Kidney capillary endothelial cell (primary cell): ENCODE data around the gene DTX4.

ENCODE experiments used
- DNase-seq: peaks from one replicate; pipeline ENCODE4 v3.0.0-alpha.2; 2018; ENCODE audit warnings: low spot score

DTX4 gene

GRCh38 chr11:59173080-59173963, 1.4 kb downstream of the DTX4 start:
- no peak for DNase-seq

DNA sequence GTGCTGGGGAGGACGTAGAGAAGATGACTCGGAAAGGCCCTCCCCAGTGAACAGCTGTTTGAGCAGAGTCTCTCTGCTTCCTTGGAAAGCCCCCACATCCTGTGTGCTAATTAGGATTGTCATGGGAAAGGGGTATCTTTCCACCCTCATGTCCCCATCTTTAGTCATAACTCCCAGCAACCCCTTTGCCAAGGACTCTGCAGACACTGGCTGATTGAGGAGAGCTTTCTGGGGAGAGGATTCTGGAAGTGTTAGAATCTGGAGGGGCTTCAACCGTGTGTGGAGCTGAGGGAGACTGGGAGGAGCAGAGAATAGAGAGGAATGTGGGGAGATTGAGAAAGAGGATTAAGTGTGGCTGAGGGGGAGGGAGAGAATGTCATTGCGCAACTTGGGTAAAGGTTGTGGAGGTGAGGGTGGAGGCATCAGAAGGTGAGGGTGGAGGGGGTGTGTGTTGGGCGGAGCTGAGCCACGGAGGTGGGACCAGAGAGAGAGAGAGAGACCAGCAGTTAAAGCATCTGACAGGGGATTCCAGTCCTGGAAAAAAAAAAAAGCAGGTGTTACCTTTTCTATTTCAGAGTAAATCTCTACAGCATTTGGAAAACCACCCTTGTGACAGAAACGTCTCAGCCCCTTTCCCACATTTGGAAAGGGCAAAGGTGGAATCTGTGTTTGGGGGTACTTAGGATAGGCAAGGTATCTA, 2.2 kb downstream of the DTX4 start:
- no peak for DNase-seq

DNA sequence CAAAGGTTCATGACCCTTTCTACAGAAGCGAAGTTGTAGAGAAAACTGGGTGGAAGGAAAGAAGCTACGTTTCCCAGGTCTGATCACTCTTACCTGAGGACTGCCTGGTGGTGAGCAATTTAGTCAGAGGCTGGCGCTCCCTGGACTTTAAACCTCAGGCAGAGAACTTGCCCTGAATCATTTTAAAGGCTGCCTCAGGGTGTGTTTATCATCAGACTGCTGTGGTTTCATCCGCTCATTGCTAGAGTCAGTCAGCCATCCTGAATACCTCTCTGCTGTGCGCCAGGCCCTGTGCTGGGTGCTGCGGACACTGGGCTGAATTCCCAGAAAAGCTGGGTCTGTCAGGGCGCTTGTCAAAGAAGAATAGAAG, 2.7 kb downstream of the DTX4 start:
- DNase-seq = no peak

- no peak for DNase-seq
Measured at GRCh38 chr11:59175091-59175501, 3.2 kb downstream of the DTX4 start.

DNA sequence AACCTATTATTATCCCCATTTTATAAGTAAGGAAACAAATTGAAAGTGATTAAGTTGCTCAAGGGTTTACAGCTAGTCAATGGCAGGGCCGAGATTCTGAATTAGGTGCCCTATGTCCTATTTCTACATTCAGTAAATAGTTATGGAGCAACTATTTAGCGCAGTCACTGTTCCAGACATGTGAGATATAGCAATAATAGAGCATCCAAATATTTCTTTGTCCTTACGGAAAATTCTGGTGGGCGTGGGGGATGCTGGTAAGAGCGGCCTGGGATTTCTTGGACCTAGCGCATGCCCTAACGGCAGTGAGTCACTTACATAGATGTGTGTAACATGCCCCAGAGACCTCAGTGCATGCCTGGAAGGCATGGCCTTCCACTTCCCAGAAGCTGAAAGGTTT, 4.4 kb downstream of the DTX4 start:
- DNase-seq = no peak

DNA sequence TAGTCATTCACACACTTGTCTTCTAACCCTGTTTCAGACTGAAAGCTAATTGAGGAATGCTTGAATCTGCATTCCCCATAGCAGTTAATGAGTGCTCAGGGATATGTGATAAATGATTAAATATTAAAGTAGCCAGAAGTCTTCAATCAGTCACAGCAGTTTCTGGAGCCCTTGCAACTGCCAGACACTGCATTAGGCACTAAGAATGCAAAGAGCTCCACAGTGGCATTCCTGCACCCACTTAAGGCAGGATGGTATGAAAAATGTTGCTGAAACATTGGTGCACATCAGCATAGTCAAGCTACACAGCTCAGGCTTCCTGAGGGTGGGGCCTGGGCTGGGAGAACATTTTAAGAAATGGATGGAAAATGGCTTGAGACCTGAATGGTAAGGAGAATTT, 6.5 kb downstream of the DTX4 start:
- DNase-seq = no peak

DNA sequence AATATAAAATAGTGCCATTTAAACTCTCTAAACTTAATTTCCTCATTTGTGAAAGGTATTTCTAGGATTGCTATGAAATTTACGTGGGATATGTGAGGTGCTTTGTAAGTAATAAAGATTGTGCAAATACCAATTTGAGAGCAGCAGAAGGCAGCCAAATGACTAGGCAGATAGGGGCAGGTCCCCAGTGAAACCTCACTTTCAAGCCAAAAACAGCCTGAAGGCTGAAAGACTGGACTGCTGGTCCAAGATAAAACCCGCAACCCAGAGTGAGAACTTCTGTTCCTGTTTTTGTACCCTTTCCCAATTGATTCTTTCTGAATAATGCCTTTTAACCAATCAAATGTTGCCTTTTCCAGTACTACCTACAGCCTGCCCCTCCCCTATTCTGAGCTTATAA, 7.2 kb downstream of the DTX4 start:
- no peak for DNase-seq

DNA sequence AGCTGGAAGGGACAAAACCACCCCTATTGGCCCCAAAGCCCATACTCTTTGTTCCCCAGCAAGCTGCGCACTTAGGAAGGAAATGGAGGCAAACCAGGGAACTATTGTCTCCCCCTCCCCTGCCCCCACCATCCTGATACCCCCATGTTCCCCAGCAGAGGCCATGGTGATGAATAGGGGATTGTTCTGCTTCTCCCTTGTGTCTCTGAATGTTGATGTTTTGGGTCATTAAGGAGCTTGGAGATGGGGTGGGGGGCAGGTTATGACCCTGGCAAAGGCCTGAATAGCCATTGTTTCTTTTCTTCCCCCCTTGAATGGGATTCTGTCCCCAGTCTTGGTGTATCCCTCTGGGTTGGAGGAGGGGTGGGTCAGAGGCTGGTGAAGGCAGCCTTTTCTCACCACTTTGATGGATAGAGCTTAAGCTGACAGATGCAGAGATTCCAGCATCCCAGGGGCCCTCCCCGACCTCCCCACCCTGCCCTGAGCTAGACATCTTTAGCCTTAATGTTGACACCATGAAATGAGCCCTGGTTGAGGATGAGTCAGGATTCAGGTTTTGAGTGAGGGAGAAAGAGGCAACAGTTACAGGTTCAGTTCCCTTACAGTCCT, 8.3 kb downstream of the DTX4 start:
- no peak for DNase-seq

DNA sequence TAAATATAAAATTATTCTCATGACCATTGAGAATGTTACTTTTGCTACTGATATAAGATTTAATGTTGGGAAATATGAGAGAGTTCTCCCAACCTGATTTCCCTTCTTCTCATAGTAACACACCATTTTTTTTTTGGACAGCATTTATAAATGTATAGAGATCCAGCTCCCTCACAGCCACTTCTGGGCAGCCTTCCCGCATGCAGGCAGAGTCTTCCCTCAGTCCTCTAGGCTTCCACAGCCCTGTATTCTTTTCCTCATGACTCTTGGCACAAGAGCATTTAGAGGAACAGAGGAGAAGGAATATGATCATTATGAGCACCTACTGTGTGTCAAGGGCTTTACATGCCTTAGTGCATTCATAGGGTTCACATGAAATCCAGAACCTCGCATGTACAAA, 9.0 kb downstream of the DTX4 start:
- no peak for DNase-seq

- no peak for DNase-seq
Measured at GRCh38 chr11:59181746-59182456, 10.0 kb downstream of the DTX4 start.

DNA sequence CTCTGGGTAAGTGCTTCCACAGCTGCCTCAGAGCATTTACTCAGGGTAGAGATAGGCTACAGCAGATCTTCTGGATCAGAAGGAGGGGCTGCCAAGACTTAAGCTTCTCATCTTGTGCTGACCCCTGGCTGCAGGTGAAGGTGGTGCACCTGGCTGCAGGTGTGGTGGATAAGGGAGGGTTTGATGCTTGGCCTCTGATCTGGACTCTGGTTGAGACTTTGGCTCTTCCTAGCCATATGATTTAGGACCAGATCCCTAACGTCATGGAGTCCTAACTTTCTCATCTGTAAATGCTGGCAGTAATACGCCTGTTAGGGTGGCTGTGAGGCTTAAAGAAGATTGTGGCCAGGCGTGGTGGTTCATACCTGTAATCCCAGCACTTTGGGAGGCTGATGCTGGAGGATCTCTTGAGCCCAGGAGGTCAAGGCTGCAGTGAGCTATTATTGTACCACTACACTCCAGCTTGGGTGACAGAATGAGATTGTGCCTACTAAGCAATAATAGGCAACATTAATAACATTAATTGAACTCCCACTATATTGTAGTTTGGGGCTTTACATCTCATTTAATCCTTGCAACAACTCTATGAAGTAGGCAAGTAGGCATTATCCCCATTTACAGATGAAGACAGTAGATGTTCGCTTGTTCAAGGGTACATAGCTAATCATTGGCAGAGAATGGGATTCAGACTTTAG, 10.7 kb downstream of the DTX4 start:
- DNase-seq = no peak

DNA sequence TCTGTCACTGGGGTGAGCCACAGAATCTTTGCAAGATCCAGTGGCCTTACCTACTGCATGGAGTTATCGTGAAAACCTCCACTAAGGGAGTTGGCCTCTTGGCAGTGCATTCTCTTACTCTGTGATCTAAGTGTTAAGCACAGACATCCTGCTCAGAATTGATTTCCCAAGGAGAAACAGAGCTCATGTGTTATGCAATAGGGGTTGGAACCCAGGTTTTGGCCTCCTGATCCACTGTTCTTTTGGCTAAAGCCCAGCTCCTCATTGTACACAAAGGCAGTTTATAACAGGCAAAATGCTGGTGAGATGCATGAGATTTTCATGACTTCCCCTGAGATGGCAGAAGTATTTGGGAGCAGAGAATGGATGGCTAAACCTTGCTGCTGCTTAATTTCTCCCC, 11.8 kb downstream of the DTX4 start:
- no peak for DNase-seq

- no peak for DNase-seq
Measured at GRCh38 chr11:59184691-59185339, 12.9 kb downstream of the DTX4 start.

- no peak for DNase-seq
Measured at GRCh38 chr11:59185386-59185945, 13.5 kb downstream of the DTX4 start.

- DNase-seq = no peak
Measured at GRCh38 chr11:59186130-59186594, 14.2 kb downstream of the DTX4 start.

DNA sequence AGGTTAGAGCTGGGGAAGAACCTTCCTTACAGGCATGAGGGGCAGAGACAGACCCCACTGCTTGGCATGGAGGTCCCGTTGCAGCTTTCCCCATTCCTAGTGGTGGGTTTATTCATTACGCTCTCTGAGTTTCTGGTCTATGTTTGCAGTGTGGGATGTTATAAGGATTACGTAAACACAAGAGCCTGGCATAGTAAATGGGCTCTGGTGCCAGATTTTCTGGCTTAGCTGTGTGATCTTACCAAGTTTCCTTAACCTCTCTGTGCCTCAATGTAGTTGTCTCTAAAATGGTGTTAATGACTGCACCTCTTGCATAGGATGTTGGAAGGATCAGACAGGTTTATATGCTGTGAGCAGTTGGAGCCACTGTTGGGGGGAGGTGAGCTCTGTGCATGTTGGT, 15.1 kb downstream of the DTX4 start:
- DNase-seq = no peak

GRCh38 chr11:59187587-59187986, 15.7 kb downstream of the DTX4 start:
- no peak for DNase-seq

GRCh38 chr11:59188954-59189353, 17.0 kb downstream of the DTX4 start:
- DNase-seq = no peak

GRCh38 chr11:59189986-59190385, 18.1 kb downstream of the DTX4 start:
- DNase-seq = no peak

DNA sequence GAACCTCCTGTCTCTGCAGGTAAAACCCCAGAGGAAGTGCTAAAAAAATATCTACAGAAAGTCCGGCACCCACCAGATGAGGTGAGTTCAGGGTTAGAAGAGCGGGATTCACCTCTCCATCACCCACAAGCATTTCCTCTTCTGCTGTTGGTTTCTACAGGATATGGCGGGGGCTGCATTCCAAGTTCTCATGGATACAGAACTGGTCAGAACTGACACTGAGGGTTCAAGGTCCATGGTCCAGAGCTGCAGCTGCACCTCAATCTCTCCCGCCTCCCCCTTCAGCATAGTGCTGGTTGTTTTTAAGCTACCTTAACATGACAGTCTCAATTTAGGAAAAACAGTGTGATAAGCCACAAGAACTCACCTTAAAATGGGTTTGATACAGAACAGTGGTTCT, 19.2 kb downstream of the DTX4 start:
- DNase-seq = no peak

DNA sequence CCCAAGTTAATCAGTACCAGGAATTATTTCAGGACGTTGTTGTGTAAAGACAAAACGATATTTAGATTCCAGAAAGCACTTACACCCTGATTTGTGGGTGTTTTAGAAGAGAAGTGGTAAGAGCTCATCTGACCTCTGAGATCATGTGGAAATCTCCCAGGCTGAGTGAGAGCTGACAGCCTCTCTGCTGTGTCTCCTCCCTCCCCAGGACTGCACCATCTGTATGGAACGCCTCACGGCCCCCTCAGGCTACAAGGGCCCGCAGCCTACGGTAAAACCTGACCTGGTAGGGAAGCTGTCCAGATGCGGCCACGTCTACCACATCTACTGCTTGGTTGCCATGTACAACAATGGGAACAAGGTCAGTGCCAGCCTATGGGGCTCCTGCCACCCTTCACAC, 20.0 kb downstream of the DTX4 start:
- DNase-seq = no peak
